HG02588 (cell line): ENCODE results near the gene TSEN54.
A peak's percentile ranks its signal among the peaks of the same experiment; 100 is the strongest.
"Not testable (repeated sequence)": the region's sequence is repeated elsewhere in the genome, so short reads cannot be mapped to it uniquely, and the experiment has no call there.

Source experiments
- ATAC-seq: cut with Tn5 transposase; IDR thresholded peaks from one replicate; pipeline ENCODE4 v1.9.1; 2021; ENCODE audit warnings: mild to moderate bottlenecking, moderate library complexity; ENCODE audit not compliant: unreplicated experiment

TSEN54 gene

GRCh38 chr17:75517297-75517865, 1.1 kb downstream of the TSEN54 start:
- no peak for ATAC-seq

DNA sequence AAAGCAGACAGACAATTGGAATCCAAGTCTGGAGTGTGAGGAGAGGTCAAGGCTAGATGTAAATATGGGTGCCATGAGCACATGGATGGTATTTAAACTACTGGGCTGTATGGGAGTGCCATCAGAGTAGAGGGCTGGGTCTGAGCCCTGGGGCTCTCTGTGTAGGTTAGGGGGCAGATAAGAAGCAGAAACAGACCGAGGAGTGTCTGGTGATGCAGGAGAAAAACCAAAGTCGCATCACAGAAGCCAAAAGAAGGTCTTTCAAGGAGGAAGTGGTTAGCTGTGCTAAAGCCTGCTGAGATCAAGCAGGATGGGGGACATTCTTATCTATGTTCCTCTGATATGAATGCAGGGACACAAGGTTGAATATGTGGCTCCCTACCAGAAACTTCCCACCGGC, 1.9 kb downstream of the TSEN54 start:
- no peak for ATAC-seq

DNA sequence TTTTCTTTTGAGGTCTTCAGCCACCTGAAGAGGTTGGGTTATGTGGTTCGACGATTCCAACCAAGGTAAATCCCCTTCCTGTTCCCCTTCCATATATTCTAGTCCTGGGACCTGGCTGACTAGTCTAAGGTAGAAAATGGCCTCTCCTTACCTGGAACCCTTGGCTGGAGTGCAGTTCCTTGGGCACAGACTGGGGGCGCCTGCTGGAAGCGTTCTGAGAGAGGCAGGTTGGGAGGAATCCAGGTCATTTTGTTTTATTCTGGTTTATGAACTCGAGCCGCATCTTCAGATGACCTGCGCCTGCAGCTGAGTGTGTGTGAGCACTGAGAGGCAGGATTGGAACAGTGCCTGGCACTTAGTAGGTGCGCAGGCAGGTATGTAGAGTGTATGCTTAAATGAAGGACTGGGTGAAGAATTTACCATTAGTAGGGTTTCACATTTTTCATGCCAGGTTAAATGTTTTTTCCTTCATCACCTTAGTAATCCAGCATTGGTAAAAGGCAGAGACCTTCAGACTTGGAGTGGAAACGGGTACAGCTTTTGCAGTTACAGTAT, 2.7 kb downstream of the TSEN54 start:
- no peak for ATAC-seq

DNA sequence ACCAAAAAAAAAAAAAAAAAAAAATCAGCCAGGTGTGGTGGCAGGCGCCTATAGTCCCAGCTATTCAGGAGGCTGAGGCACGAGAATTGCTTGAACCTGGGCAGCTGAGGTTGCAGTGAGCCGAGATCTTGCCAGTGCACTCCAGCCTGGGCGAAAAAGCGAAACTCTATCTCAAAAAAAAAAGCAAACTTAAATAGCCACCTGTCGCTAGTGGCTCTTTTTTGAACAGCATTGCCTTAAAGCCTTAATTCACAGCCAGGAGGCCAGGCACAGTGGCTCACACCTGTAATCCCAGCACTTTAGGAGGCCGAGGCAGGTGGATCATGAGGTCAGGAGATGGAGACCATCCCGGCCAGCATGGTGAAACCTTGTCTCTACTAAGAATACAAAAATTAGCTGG, 4.1 kb downstream of the TSEN54 start:
- not testable (repeated sequence) for ATAC-seq

- no peak for ATAC-seq
Measured at GRCh38 chr17:75521290-75521689, 5.0 kb downstream of the TSEN54 start.

- no peak for ATAC-seq
Measured at GRCh38 chr17:75521951-75522727, 5.8 kb downstream of the TSEN54 start.

DNA sequence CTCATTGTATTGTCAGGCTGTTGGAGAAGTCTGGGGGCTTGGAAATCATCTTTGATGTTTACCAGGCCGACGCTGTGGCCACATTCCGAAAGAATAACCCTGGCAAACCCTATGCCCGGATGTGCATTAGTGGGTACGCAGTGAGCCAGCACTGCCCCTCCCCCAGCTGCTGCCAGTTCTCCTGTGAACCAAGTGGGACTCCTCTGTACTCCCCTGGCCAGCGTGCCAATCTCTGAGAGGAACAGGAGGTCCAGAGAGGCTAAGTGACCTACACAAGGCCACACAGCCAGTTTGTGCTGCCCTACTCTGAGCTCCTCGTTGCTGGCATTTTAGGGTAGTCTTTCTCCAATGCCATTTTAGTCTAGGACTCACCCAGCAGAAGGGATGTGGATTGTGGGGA, 7.3 kb downstream of the TSEN54 start:
- no peak for ATAC-seq

DNA sequence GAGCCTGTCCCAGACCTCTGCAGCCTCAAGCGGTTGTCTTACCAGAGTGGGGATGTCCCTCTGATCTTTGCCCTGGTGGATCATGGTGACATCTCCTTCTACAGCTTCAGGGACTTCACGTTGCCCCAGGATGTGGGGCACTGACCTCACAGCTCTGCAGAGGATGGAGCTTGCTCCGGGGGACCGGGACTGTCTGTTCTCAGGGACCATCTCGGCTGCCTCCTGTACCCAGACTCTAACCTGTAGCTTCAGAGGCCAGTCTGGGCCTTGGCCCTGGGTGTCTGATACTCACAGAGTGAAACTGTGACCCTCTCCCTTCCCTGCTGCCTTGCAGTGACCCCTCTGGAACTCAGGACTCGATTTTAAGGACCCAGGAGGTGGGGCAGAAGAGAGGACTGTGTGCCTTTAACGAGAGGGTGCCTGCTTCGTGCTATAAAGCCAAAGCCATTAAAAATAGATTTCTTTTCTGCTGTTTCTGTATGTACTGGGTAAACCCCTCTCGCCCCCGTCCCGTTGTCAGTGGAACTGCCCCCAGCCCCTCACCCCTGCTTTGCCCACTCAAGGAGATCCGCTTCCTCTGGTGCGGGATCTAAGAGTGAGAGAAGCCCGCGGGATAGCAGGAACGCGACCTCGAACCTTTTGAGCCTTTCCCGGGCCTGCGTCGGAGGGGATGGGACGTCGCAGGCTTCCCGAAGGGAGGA, 8.1 kb downstream of the TSEN54 start:
- no peak for ATAC-seq

GRCh38 chr17:75524970-75525805, 8.9 kb downstream of the TSEN54 start, which contains the start of gene LLGL2:
TSS of gene LLGL2 (plus strand) at chr17:75525697. CDS start at chr17:75543427, 17,730 bp downstream.
- peak; percentile 79 for ATAC-seq

DNA sequence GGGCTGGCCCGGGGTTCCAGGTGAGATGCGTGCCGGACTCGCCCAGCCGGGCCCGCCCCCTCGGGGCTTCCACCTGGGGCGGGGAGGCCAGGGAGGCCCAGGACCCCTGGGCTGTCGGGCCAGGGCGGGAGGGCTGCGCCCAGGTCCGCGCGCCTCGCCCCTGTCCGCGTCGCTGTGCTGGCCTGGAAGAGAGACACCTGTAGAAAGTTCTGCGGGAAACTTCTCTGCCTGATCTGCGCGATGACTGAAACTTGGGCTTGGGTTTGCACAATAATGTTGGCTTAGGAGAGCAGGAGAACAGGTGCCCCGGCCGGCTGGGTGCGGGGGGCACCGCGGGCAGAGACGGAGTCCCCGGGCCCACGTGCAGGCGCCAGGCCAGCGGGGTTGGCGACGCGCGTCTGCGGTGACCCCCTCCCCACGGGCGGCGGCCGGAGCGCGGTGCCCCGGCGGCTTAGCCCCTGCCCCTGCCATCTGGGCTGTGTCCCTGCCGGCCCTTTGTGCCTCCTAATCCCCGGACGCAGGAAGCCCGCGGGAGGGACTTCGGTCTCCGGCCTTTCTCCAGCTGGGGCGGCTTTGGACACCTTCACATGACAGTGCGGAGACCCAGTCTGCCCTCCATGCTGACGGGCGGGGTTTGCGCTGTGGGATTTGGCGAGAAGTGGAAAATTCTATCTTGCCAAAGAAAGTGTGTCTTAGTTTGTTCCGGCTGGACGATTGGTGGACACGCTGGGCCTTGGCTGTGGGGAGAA, 9.7 kb downstream of the TSEN54 start:
- no peak for ATAC-seq

DNA sequence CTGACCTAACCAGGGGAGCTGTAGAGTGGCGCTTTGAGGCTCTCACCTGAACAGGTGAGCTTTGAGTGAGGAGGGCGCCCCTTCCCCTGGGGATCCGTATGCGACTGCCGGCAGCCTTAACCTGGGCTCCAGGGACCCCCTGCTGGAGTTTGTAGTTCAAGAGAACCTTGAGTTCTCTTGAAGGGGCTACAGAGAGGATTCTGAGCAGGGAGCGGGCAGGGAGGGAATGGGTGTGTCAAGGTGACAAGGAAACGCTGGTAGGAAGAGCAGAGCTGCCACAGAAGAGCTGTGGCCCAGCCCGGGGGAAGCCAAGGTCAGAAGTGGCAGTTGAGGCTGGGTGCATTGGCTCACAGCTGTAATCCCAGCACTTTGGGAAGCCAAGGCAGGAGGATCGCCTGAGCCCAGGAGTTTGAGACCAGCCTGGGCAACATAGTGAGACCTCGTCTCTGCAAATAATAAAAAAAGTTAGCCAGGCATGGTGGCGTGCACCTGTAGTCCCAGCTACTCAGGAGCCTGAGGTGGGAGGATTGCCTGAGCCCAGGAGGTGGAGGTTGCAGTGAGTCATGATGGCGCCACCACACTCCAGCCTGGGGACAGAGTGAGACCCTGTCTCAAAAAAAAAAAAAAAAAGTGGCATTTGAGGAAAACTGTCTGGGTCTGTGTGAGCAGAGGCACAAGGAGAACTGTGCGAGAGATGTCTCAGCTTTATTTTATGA, 10.4 kb downstream of the TSEN54 start:
- no peak for ATAC-seq

- no peak for ATAC-seq
Measured at GRCh38 chr17:75530837-75531720, 14.8 kb downstream of the TSEN54 start.

DNA sequence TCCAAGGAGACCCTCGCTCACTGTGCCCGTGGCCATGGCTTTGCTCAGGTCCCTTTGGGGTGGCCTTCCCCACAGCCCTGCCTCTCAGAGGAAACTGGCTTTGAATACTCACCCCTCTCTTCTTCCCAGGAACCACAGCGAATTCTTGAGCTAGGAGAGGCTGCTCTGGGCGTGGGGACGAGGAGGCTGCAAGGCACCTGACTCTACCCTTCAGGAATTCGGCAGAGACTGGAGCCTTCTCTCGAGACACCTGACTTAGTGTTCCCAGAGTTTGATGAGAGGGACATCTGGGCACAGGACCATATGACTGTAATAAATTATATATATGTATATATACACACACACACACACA, 15.4 kb downstream of the TSEN54 start:
- no peak for ATAC-seq

- no peak for ATAC-seq
Measured at GRCh38 chr17:75535119-75535537, 18.8 kb downstream of the TSEN54 start.

DNA sequence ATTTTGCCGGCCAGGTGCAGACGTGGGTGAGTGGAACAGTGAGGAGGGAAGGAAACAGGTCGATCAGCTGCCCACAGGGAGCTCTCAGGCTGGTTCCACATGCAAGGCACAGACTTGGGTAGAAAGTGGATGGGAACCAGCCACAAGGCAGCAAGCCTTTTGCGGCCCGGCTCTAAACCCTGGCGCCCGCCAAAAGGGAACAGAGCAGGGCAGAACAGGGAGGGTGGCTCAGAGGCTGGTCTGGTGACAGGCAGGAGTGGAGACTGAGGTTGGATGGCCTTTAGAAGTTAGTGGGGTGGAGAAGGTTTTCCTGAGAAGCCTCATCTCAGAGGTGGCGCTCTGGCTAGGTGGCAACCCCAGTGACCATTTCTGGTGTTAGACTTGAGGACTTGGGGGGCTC, 19.5 kb downstream of the TSEN54 start:
- ATAC-seq: no peak

GRCh38 chr17:75536366-75536765, 20.0 kb downstream of the TSEN54 start:
- ATAC-seq: no peak

- ATAC-seq: no peak
Measured at GRCh38 chr17:75539967-75540729, 23.8 kb downstream of the TSEN54 start.
